ENCODE results near the gene LSM2. TPM values are rescaled to one million over a fixed set of nuclear protein-coding genes. Genes with fewer than 3 reads are reported as not detected.
A peak's percentile ranks its signal among the peaks of the same experiment; 100 is the strongest.

The LSM2 gene
- total and polyA plus RNA-seq, 9 of the 15 experiments (the other 6 are each of a cell fraction or from before 2014, with no cell fraction given): 154 to 407 (median 223) TPM

GRCh38 chr6:31776989-31777666, 29.6 kb downstream of the LSM2 start, which contains the start of gene VWA7:
Gene VWA7, minus strand, starts transcription at chr6:31777328. Its CDS starts 549 bp downstream, at chr6:31776779.
- no TSS peak for BruUV-seq (replicated peaks)
- Histone ChIP-seq H3K4me1 (replicated peaks in 1 of 2; ENCODE audit: control insufficient read depth in 2 of 2, insufficient read depth in 2 of 2, low read length in 2 of 2) (peaks cover 43 to 85% of the 10 kb centered on the region in 2 experiments), H3K27me3 (ENCODE audit: control insufficient read depth in 2 of 2, insufficient read depth in 2 of 2, low read length in 2 of 2) (no peaks in the 10 kb centered on the region), H3K36me3 (ENCODE audit: control insufficient read depth, insufficient read depth, low read length) (peaks cover 48% of the 10 kb centered on the region; the same call in 2 of the 3 replicates), H3K4me3 (peak within 1 kb of the TSS; percentile 10; the same call in 1 of the 2 replicates), H2AFZ (ENCODE audit: low read depth, low read length) (peak within 1 kb of the TSS; percentile 36), H3K4me2 (ENCODE audit: insufficient read depth, low read length) (peak within 1 kb of the TSS; percentile 56), H4K20me1 (replicated peaks; ENCODE audit: control insufficient read depth, insufficient read depth, low read length) (no peaks in the 10 kb centered on the region), H3K9ac (ENCODE audit: insufficient read depth in 1 of 2, low read depth in 2 of 2, low read length in 2 of 2) (peak within 1 kb of the TSS; percentile 64 to 88), H3K9me1 (ENCODE audit: control insufficient read depth, insufficient read depth, low read length) (peaks cover 6% of the 10 kb centered on the region), H3K9me3 (replicated peaks; ENCODE audit: control insufficient read depth, insufficient read depth, low read depth, low read length) (no peaks in the 10 kb centered on the region), H3K79me2 (ENCODE audit: control insufficient read depth, insufficient read depth, low read length) (no peaks in the 10 kb centered on the region), H3K27ac (ENCODE audit: extremely low read depth, low read depth, low read length) (peak within 1 kb of the TSS; percentile 87)
- WGBS (ENCODE audit: insufficient coverage, low coverage, missing lambda C conversion rate): 1% methylated on average over 15 of the region's 15 CpGs
- CTCF ChIA-PET (ENCODE audit: low intra/inter-chr PET ratio): interaction anchor here (0.7 to 1.1 kb wide), 2 partner anchors 53 to 231 kb away, joined by 3 to 4 read pairs; partner anchors contain the start of gene ATP6V1G2
- ATAC-seq (peak; percentile 91), DNase-seq (ENCODE audit: extremely low read depth in 1 of 4, low spot score in 3 of 4) (peak; percentile 98 to 99 (median 99)), FAIRE-seq (peak; percentile 99)
- intact Hi-C loops (cut with micrococcal nuclease) (loop anchor here (2.0 to 10.0 kb wide), 2 partner anchors 18 to 232 kb away; partner anchors contain the start of genes ATP6V1G2, DDX39B, NFKBIL1 and VARS1), in situ Hi-C loops (cut with MboI) (no loop called here)
- POLR2A ChIA-PET: interaction anchor here (0.6 to 8.8 kb wide), 27 partner anchors 9 to 1080 kb away, joined by 3 to 47 read pairs (median 5); partner anchors contain the start of genes ABHD16A, BAG6, DDAH2 and GPANK1
- peak; percentile 72 to 88; a peak in 2 of 4 replicates for TF ChIP-seq ETV6 (IDR thresholded peaks at IDR 0.05; ENCODE audit: borderline replicate concordance in 1 of 2, low read depth in 2 of 2, low read length in 1 of 2)
- TF ChIP-seq ETV6 (CRISPR knock-in tag; IDR thresholded peaks at IDR 0.05; ENCODE audit: borderline replicate concordance): peak; percentile 18; the same call in 1 of the 2 replicates
- TF ChIP-seq RFX5 (IDR thresholded peaks at IDR 0.05; ENCODE audit: low read depth, low read length): peak; percentile 9; the same call in 1 of the 2 replicates
- 0 out of 2 replicates have a peak, but pooled peaks have one; percentile 78 for TF ChIP-seq CAMTA2 (CRISPR knock-in tag; conservative IDR thresholded peaks at IDR 0.05)
- TF ChIP-seq GMEB1 (CRISPR knock-in tag; IDR thresholded peaks at IDR 0.05): 0 out of 2 replicates have a peak, but pooled peaks have one; percentile 42
- no peak for TF ChIP-seq SIRT6 (IDR thresholded peaks at IDR 0.05; ENCODE audit: low read depth, low read length)
- TF ChIP-seq HMGXB4 (CRISPR knock-in tag; IDR thresholded peaks at IDR 0.05): peak; percentile 87; the same call in 1 of the 2 replicates
- TF ChIP-seq GABPB2 (CRISPR knock-in tag; conservative IDR thresholded peaks at IDR 0.05): 0 out of 2 replicates have a peak, but pooled peaks have one; percentile 29
- TF ChIP-seq CEBPZ (IDR thresholded peaks at IDR 0.05; ENCODE audit: borderline replicate concordance, low read depth, low read length): peak; percentile 50; the same call in 1 of the 2 replicates
- peak; percentile 82; the same call in 1 of the 2 replicates for TF ChIP-seq CHCHD3 (CRISPR knock-in tag; IDR thresholded peaks at IDR 0.05)
- 0 out of 2 replicates have a peak, but pooled peaks have one; percentile 89 for TF ChIP-seq FOXP1 (CRISPR knock-in tag; IDR thresholded peaks at IDR 0.05)
- TF ChIP-seq NR2F6 (CRISPR knock-in tag; IDR thresholded peaks at IDR 0.05): no peak; the same call in 1 of the 2 replicates
- no peak for TF ChIP-seq RHOXF2B (CRISPR knock-in tag; conservative IDR thresholded peaks at IDR 0.05)
- peak; percentile 52; the same call in 1 of the 2 replicates for TF ChIP-seq HCFC1 (IDR thresholded peaks at IDR 0.05; ENCODE audit: low read depth, low read length)
